HG03025 (cell line): ENCODE results near the gene NTSR1.

Experiments
- ATAC-seq: cut with Tn5 transposase; IDR thresholded peaks from one replicate; pipeline ENCODE4 v1.9.1; 2021; ENCODE audit warnings: mild to moderate bottlenecking, moderate library complexity; ENCODE audit not compliant: unreplicated experiment, low FRiP score

NTSR1 gene

GRCh38 chr20:62706857-62707256 lies 1.8 kb upstream of the NTSR1 start:
- no peak for ATAC-seq

- ATAC-seq = no peak
Measured at GRCh38 chr20:62707276-62707920, 1.2 kb upstream of the NTSR1 start.

GRCh38 chr20:62707921-62708521 lies 615 bp upstream of the NTSR1 start:
- ATAC-seq = no peak

- no peak for ATAC-seq
Measured at GRCh38 chr20:62709537-62709905, 885 bp downstream of the NTSR1 start.

GRCh38 chr20:62710221-62710885 lies 1.7 kb downstream of the NTSR1 start:
- ATAC-seq = no peak

GRCh38 chr20:62710886-62711702 lies 2.5 kb downstream of the NTSR1 start:
- no peak for ATAC-seq

GRCh38 chr20:62711703-62712101 lies 3.1 kb downstream of the NTSR1 start:
- ATAC-seq = no peak

- ATAC-seq = no peak
Measured at GRCh38 chr20:62712606-62713005, 4.0 kb downstream of the NTSR1 start.

GRCh38 chr20:62714006-62714405 lies 5.4 kb downstream of the NTSR1 start:
- no peak for ATAC-seq

- no peak for ATAC-seq
Measured at GRCh38 chr20:62714799-62715198, 6.2 kb downstream of the NTSR1 start.

GRCh38 chr20:62715201-62715600 lies 6.6 kb downstream of the NTSR1 start:
- ATAC-seq = no peak

GRCh38 chr20:62716198-62716940 lies 7.7 kb downstream of the NTSR1 start:
- ATAC-seq = no peak

GRCh38 chr20:62716941-62717310 lies 8.3 kb downstream of the NTSR1 start:
- ATAC-seq = no peak

GRCh38 chr20:62717933-62718332 lies 9.3 kb downstream of the NTSR1 start:
- ATAC-seq = no peak

- no peak for ATAC-seq
Measured at GRCh38 chr20:62718546-62718945, 9.9 kb downstream of the NTSR1 start.

GRCh38 chr20:62719250-62719935 lies 10.8 kb downstream of the NTSR1 start:
- ATAC-seq = no peak

GRCh38 chr20:62721511-62722370 lies 13.1 kb downstream of the NTSR1 start:
- ATAC-seq = no peak

- ATAC-seq = no peak
Measured at GRCh38 chr20:62722627-62723026, 14.0 kb downstream of the NTSR1 start.

- ATAC-seq = no peak
Measured at GRCh38 chr20:62723351-62723750, 14.7 kb downstream of the NTSR1 start.
